Osteocyte (in vitro differentiated cells): ENCODE data around the gene VSTM2L. TPM values are rescaled to one million over a fixed set of nuclear protein-coding genes. Genes with fewer than 3 reads are reported as not detected.

Experiments
- DNase-seq: peaks from one replicate; pipeline ENCODE4 v3.0.0; 2021; ENCODE audit warnings: mixed read lengths; ENCODE audit not compliant: unreplicated experiment; ENCODE audit errors: extremely low spot score
- H3K27ac Mint-ChIP-seq: one replicate; pipeline ENCODE4 v1.8.0; 2021; ENCODE audit warnings: mild to moderate bottlenecking, mixed read lengths; ENCODE audit not compliant: unreplicated experiment
- H3K27me3 Mint-ChIP-seq: one replicate; pipeline ENCODE4 v1.8.0; 2021; ENCODE audit warnings: mixed read lengths; ENCODE audit not compliant: unreplicated experiment
- H3K36me3 Mint-ChIP-seq: one replicate; pipeline ENCODE4 v1.8.0; 2021; ENCODE audit warnings: mixed read lengths; ENCODE audit not compliant: unreplicated experiment
- H3K4me1 Mint-ChIP-seq: one replicate; pipeline ENCODE4 v1.8.0; 2021; ENCODE audit warnings: mixed read lengths; ENCODE audit not compliant: unreplicated experiment
- H3K4me3 Mint-ChIP-seq: one replicate; pipeline ENCODE4 v1.8.0; 2021; ENCODE audit warnings: mild to moderate bottlenecking, moderate library complexity, mixed read lengths; ENCODE audit not compliant: unreplicated experiment
- H3K9me3 Mint-ChIP-seq: one replicate; pipeline ENCODE4 v1.8.0; 2021; ENCODE audit warnings: mixed read lengths; ENCODE audit not compliant: unreplicated experiment
- CTCF ChIP-seq: fragments of 200-600 bp; sonication (generic); IDR thresholded peaks from 2 replicates; pipeline ENCODE4 v1.5.0; 2021; ENCODE audit warnings: antibody characterized with exemption, mild to moderate bottlenecking, moderate library complexity
- total RNA-seq: library from RNA; stranded (reverse); gene quantifications from 2 replicates; pipeline ENCODE4 v1.2.1, GENCODE V29; 2021

VSTM2L gene
- total RNA-seq, 1 donor from 2014 or later: 14.7 TPM

- DNase-seq: no peak
- Mint-ChIP-seq H3K27ac (no peak overlapping the region), H3K27me3 (peaks cover 4% of the 10 kb centered on the region), H3K4me3 (no peak overlapping the region), H3K36me3 (peaks cover 3% of the 10 kb centered on the region), H3K9me3 (no peaks in the 10 kb centered on the region), H3K4me1 (no peaks in the 10 kb centered on the region)
- TF ChIP-seq CTCF: no peak
These were observed 23.7 kb downstream of the VSTM2L start for GRCh38 chr20:37926612-37927011.

- DNase-seq: peak; percentile 82
- H3K27ac Mint-ChIP-seq: no peak overlapping the region
- no peak for TF ChIP-seq CTCF
- no peak overlapping the region for H3K4me3 Mint-ChIP-seq
- peaks cover 4% of the 10 kb centered on the region for H3K27me3 Mint-ChIP-seq
- H3K4me1 Mint-ChIP-seq: no peaks in the 10 kb centered on the region
- H3K36me3 Mint-ChIP-seq: peaks cover 3% of the 10 kb centered on the region
- H3K9me3 Mint-ChIP-seq: no peaks in the 10 kb centered on the region
These were observed 24.6 kb downstream of the VSTM2L start for GRCh38 chr20:37927410-37928095.

GRCh38 chr20:37928996-37929682 lies 26.2 kb downstream of the VSTM2L start:
- no peaks in the 10 kb centered on the region for H3K4me1 Mint-ChIP-seq
- H3K36me3 Mint-ChIP-seq: peaks cover 6% of the 10 kb centered on the region
- DNase-seq: no peak
- no peak overlapping the region for H3K4me3 Mint-ChIP-seq
- TF ChIP-seq CTCF: no peak
- no peaks in the 10 kb centered on the region for H3K9me3 Mint-ChIP-seq
- H3K27me3 Mint-ChIP-seq: peaks cover 4% of the 10 kb centered on the region
- H3K27ac Mint-ChIP-seq: no peak overlapping the region

- no peak for DNase-seq
- Mint-ChIP-seq H3K36me3 (peaks cover 6% of the 10 kb centered on the region), H3K27ac (no peak overlapping the region), H3K9me3 (no peaks in the 10 kb centered on the region), H3K4me1 (no peaks in the 10 kb centered on the region), H3K4me3 (no peak overlapping the region), H3K27me3 (peaks cover 4% of the 10 kb centered on the region)
- TF ChIP-seq CTCF: no peak
These were observed 26.7 kb downstream of the VSTM2L start for GRCh38 chr20:37929683-37930014.

- Mint-ChIP-seq H3K9me3 (no peaks in the 10 kb centered on the region), H3K27me3 (peaks cover 4% of the 10 kb centered on the region), H3K36me3 (peaks cover 6% of the 10 kb centered on the region), H3K27ac (no peak overlapping the region), H3K4me3 (no peak overlapping the region), H3K4me1 (no peaks in the 10 kb centered on the region)
- no peak for TF ChIP-seq CTCF
- no peak for DNase-seq
These were observed 28.4 kb downstream of the VSTM2L start for GRCh38 chr20:37931153-37931922.
